ENCODE data around the gene AURKAIP1.
"Not testable (repeated sequence)": the region's sequence is repeated elsewhere in the genome, so short reads cannot be mapped to it uniquely, and the experiment has no call there.

AURKAIP1 gene

GRCh38 chr1:1374929-1375662, at the start of gene AURKAIP1:
Gene AURKAIP1, minus strand, starts transcription at chr1:1375207. Its CDS starts 451 bp downstream, at chr1:1374756.
- peak; percentile 92 to 97 (median 93) for DNase-seq (ENCODE audit: low read depth in 3 of 3)

- no peak for DNase-seq (ENCODE audit: low read depth in 3 of 3)
Measured at GRCh38 chr1:1424707-1425106, 49.7 kb upstream of the AURKAIP1 start.

GRCh38 chr1:1423245-1423597, 48.2 kb upstream of the AURKAIP1 start:
- no peak for DNase-seq (ENCODE audit: low read depth in 3 of 3)

- DNase-seq (ENCODE audit: low read depth in 3 of 3), result no peak
Measured at GRCh38 chr1:1422465-1423244, 47.6 kb upstream of the AURKAIP1 start.

- DNase-seq (ENCODE audit: low read depth in 3 of 3), result no peak
Measured at GRCh38 chr1:1421907-1422464, 47.0 kb upstream of the AURKAIP1 start.

GRCh38 chr1:1421147-1421906, 46.3 kb upstream of the AURKAIP1 start, which contains the start of gene ANKRD65:
Gene ANKRD65, minus strand, starts transcription at chr1:1421276. Its CDS starts 271 bp downstream, at chr1:1421005.
- DNase-seq (ENCODE audit: low read depth in 3 of 3), result no peak

GRCh38 chr1:1420654-1421141, 45.7 kb upstream of the AURKAIP1 start:
- no peak for DNase-seq (ENCODE audit: low read depth in 3 of 3)

- no peak for DNase-seq (ENCODE audit: low read depth in 3 of 3)
Measured at GRCh38 chr1:1419813-1420653, 45.0 kb upstream of the AURKAIP1 start.

GRCh38 chr1:1419363-1419812, 44.4 kb upstream of the AURKAIP1 start:
- DNase-seq (ENCODE audit: low read depth in 3 of 3), result no peak

GRCh38 chr1:1418464-1419362, 43.7 kb upstream of the AURKAIP1 start:
- no peak for DNase-seq (ENCODE audit: low read depth in 3 of 3)

- not testable (repeated sequence) for DNase-seq (ENCODE audit: low read depth in 3 of 3)
Measured at GRCh38 chr1:1417825-1418463, 42.9 kb upstream of the AURKAIP1 start.

- not testable (repeated sequence) for DNase-seq (ENCODE audit: low read depth in 3 of 3)
Measured at GRCh38 chr1:1417396-1417795, 42.4 kb upstream of the AURKAIP1 start.

- no peak for DNase-seq (ENCODE audit: low read depth in 3 of 3)
Measured at GRCh38 chr1:1415751-1416150, 40.7 kb upstream of the AURKAIP1 start.

GRCh38 chr1:1412311-1412902, 37.4 kb upstream of the AURKAIP1 start:
- DNase-seq (ENCODE audit: low read depth in 3 of 3), result not testable (repeated sequence)

GRCh38 chr1:1411626-1412025, 36.6 kb upstream of the AURKAIP1 start:
- no peak for DNase-seq (ENCODE audit: low read depth in 3 of 3)

GRCh38 chr1:1410238-1410637, 35.2 kb upstream of the AURKAIP1 start:
- not testable (repeated sequence) for DNase-seq (ENCODE audit: low read depth in 3 of 3)

- DNase-seq (ENCODE audit: low read depth in 3 of 3), result no peak
Measured at GRCh38 chr1:1407636-1408318, 32.8 kb upstream of the AURKAIP1 start.

All from stimulated activated CD4-positive, alpha-beta T cell treated with anti-CD3 and anti-CD28 coated beads, TNF-alpha, amount 100 ng/mL, for 48 hours (primary cell).